T-helper 17 cell (primary cell): ENCODE measurements around the gene GRIK3. TPM values are rescaled to one million over a fixed set of nuclear protein-coding genes. Genes with fewer than 3 reads are reported as not detected.

Experiments used
- ATAC-seq: fragments of 150-1000 bp; cut with Tn5 transposase; 2 replicates; pipeline ENCODE4 v1.10.0; 2021; ENCODE audit warnings: mild to moderate bottlenecking, moderate library complexity
- DNase-seq, 3 donors: peaks; one replicate each; pipeline versions ENCODE4 v3.0.0 to v3.0.0-alpha.2; 2020 to 2021
- H3K9me3 ChIP-seq: one replicate; pipeline ENCODE4 v1.7.0; 2013; ENCODE audit warnings: low read length, mild to moderate bottlenecking; ENCODE audit not compliant: control insufficient read depth, poor library complexity, severe bottlenecking
- H3K27ac Mint-ChIP-seq: one replicate; pipeline ENCODE4 v1.8.0; 2022; ENCODE audit warnings: mild to moderate bottlenecking, moderate library complexity, mixed read lengths
- H3K27me3 Mint-ChIP-seq: one replicate; pipeline ENCODE4 v1.8.0; 2022; ENCODE audit warnings: mixed read lengths
- H3K36me3 Mint-ChIP-seq: one replicate; pipeline ENCODE4 v1.8.0; 2022; ENCODE audit warnings: low read depth, mixed read lengths
- H3K4me1 Mint-ChIP-seq: one replicate; pipeline ENCODE4 v1.8.0; 2022; ENCODE audit warnings: mild to moderate bottlenecking, mixed read lengths
- H3K4me3 Mint-ChIP-seq: one replicate; pipeline ENCODE4 v1.8.0; 2022; ENCODE audit warnings: mild to moderate bottlenecking, moderate library complexity, mixed read lengths
- total RNA-seq, 4 donors: library from RNA in 2 of 4; stranded (reverse) in 2 of 4; gene quantifications; one replicate each; pipeline ENCODE4 v1.2.3 and lab custom pipeline; 2022 to 2026

Gene GRIK3
- total RNA-seq, 2 donors from 2014 or later, result not detected

DNA sequence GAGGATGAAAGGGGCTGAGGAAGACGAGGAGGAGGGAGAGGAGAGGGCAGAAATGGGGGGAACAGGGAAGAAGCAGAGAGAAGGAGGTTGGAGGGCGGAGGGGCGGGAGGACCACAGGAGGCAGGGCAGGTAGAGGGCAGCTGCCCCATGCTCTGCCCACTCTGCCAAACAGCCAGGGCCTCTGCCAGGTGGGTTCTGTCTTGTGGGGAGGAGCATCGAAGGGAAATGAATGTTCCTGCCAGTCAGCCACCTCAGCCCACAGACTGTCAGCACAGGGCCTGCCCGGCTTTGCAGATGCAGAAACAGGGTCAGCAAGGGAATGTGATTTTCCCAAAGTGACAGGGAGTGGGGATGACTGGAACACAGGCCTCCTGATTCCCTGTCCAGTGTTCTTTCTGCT is 82.6 kb downstream of the GRIK3 start:
- DNase-seq (no peak), ATAC-seq (no peak)
- H3K27me3 Mint-ChIP-seq, result peaks cover 69% of the 10 kb centered on the region
- H3K27ac Mint-ChIP-seq, result no peak overlapping the region
- peaks cover 2% of the 10 kb centered on the region for H3K4me1 Mint-ChIP-seq
- H3K4me3 Mint-ChIP-seq, result no peak overlapping the region
- no peaks in the 10 kb centered on the region for H3K9me3 ChIP-seq
- peaks cover 3% of the 10 kb centered on the region for H3K36me3 Mint-ChIP-seq

GRCh38 chr1:36951292-36951750 is 83.0 kb downstream of the GRIK3 start:
- H3K4me3 Mint-ChIP-seq, result peak overlapping the region; percentile 66

DNA sequence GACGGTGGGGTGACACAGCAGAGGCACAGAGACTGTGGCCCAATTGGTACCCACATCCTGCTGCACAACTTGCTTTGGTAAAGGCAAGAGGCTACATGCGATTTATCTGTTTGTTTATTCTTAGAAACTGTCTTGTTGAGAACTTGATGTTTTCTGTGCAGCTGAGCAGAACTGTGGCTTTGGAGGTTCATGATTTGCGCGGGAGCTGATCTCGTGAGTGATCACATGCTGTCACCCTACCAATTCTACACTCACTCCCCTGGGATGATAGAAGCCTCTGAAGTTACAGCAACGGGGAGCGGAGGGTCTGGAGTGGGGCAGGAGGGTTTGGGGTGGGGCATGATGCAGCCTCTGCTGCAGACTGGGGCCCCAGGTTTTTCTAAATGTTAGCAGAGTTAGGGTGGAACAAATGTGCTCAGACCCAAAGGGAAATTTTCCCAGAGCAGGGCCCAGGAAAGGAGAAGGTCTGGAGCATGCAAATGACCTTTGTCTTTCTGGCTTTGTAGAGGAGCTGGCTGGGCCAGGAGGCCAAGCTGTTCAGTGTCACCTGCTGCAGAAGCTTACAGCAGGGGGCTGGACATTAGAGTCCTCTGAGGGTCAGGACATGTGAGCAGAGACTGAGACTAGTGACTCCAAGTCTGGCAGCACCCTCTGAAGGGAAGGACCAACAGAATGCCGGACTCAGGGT is 83.6 kb downstream of the GRIK3 start:
- no peak for ATAC-seq

More at GRCh38 chr1:36951292-36951750, 83.0 kb downstream of the GRIK3 start:
- peaks cover 2% of the 10 kb centered on the region for H3K4me1 Mint-ChIP-seq
- H3K27ac Mint-ChIP-seq, result no peak overlapping the region
- DNase-seq (no peak), ATAC-seq (no peak)
- H3K27me3 Mint-ChIP-seq, result peaks cover 72% of the 10 kb centered on the region
- no peaks in the 10 kb centered on the region for H3K9me3 ChIP-seq
- H3K36me3 Mint-ChIP-seq, result peaks cover 3% of the 10 kb centered on the region

GRCh38 chr1:36948606-36949005 is 85.7 kb downstream of the GRIK3 start:
- Mint-ChIP-seq H3K27ac (no peak overlapping the region), H3K27me3 (peaks cover 91% of the 10 kb centered on the region), H3K36me3 (peaks cover 3% of the 10 kb centered on the region), H3K4me3 (no peak overlapping the region), H3K4me1 (peaks cover 2% of the 10 kb centered on the region)
- no peaks in the 10 kb centered on the region for H3K9me3 ChIP-seq
- ATAC-seq (no peak), DNase-seq (no peak)

More for the DNA sequence above, 83.6 kb downstream of the GRIK3 start:
- Mint-ChIP-seq H3K4me1 (peaks cover 2% of the 10 kb centered on the region), H3K4me3 (no peak overlapping the region), H3K27ac (no peak overlapping the region), H3K36me3 (peaks cover 3% of the 10 kb centered on the region), H3K27me3 (peaks cover 78% of the 10 kb centered on the region)
- DNase-seq, result no peak
- no peaks in the 10 kb centered on the region for H3K9me3 ChIP-seq

DNA sequence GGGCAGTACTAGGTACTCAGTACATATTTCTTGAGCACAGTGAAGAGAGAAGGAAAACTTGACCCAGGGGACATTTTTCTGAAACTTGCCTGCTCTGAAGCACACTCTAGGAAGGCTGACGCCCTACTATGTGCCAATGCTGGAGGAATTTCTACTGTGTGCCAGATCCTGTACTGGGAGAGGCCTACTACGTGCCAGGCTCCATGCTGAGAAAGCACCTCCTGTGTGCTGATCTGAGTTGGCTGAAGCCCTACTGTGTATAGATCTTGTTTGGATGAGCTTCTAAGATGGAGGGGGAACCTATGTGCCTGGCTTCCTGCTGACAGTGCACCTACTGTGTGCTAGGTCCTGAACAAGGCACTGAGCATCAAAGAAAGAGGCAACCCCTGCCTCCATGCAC is 86.2 kb downstream of the GRIK3 start:
- Mint-ChIP-seq H3K36me3 (peaks cover under 1% of the 10 kb centered on the region), H3K4me3 (no peak overlapping the region), H3K27me3 (peaks cover 90% of the 10 kb centered on the region), H3K27ac (no peak overlapping the region), H3K4me1 (peaks cover 2% of the 10 kb centered on the region)
- no peak for DNase-seq
- ATAC-seq, result no peak
- H3K9me3 ChIP-seq, result no peaks in the 10 kb centered on the region

DNA sequence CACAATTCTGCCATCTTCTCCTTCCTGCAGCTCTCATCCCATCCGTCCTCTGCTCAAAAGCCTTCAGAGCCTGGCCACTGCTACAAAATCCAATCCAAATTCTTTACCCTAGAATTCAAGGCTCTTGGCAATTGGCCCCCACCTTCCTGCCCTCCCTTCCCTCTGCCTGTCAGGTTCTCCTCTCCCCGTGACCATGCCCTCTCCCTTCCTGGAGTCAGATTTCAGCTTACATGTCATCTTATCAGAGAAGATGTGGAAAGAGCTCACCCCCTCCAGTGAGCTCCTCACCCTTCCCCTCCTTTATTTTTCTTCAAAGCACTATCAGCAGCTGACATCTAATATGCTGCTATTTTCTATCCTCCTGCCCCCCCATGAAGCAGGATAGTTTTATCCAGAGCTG is 86.9 kb downstream of the GRIK3 start:
- H3K9me3 ChIP-seq, result no peaks in the 10 kb centered on the region
- peaks cover 82% of the 10 kb centered on the region for H3K27me3 Mint-ChIP-seq
- no peak overlapping the region for H3K4me3 Mint-ChIP-seq
- no peaks in the 10 kb centered on the region for H3K36me3 Mint-ChIP-seq
- H3K27ac Mint-ChIP-seq, result no peak overlapping the region
- H3K4me1 Mint-ChIP-seq, result peaks cover 2% of the 10 kb centered on the region
- ATAC-seq (no peak), DNase-seq (no peak)

DNA sequence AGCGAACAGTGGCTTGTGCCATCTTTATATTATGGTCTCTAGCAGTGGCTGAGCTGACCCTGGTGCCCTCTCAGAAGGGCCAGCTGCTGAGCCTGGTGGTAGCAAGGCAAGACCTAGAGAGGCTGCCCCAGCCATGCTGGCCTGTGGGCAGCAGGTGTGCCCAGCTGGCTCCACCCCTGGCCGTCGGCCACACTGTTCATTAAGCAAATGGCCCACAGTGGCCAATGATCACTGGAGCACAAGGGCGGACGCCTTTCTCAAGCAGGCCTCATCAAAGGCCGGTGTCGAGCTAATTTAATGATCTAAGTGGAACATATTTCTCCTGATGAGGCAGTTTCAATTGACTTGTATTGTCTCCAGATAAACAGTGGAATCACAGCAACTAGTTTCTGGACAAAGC is 89.4 kb downstream of the GRIK3 start:
- Mint-ChIP-seq H3K27me3 (peaks cover 78% of the 10 kb centered on the region), H3K27ac (no peak overlapping the region), H3K4me3 (no peak overlapping the region), H3K36me3 (no peaks in the 10 kb centered on the region), H3K4me1 (no peaks in the 10 kb centered on the region)
- DNase-seq (no peak), ATAC-seq (no peak)
- H3K9me3 ChIP-seq, result no peaks in the 10 kb centered on the region

DNA sequence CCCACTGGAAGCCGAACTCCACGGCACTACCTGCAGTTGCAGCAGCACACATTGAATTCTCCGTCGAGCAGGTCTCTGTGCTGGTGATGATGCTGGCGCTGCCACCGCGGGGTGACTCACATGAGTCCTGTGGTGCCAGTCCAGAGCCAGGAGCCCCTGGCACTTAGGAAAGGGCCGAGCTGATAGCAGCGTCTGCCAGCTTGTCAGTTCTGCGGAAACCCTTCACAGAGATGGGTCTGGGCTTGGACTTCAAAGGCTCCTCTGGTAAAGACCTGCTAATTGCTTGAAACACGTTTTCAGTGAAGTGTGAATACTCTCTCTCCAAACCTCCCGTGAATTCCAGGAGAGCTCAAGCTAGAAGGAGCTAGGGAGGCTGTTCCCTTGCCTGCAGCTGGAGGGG is 92.2 kb downstream of the GRIK3 start:
- no peaks in the 10 kb centered on the region for H3K9me3 ChIP-seq
- H3K27me3 Mint-ChIP-seq, result peaks cover 71% of the 10 kb centered on the region
- H3K4me3 Mint-ChIP-seq, result no peak overlapping the region
- no peaks in the 10 kb centered on the region for H3K36me3 Mint-ChIP-seq
- no peak overlapping the region for H3K27ac Mint-ChIP-seq
- no peaks in the 10 kb centered on the region for H3K4me1 Mint-ChIP-seq
- DNase-seq (no peak), ATAC-seq (no peak)

DNA sequence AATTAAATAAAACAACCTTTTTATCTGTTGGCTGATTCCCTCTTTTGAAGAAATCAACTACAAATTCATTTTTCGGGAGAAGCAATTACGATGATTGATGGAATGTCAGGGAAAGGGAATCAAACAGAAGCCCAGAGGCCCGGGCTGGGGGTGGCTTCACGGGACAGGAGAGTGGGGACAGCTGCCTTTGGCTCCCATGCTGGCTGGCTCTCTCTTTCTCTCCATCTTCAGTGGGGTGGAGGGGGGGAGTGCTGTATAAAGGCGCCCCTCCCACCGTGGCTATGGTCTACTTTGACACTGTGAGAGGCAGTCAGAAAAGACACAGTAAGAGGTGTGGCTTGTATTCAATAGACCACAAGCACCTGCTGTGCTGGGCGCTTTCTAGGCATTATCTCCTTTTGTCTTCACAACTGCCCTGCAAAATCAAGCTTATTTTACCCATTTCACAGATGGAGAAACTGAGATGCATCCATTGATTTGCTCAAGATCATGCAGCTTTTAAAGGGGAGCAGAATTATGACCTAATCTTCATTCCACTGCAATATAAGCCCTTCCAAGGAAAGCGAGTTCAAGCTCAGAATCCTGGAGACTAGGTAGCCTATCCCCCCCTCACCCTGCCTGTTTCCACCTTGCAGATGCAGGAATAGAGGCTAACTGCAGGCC is 92.9 kb downstream of the GRIK3 start:
- Mint-ChIP-seq H3K27me3 (peaks cover 67% of the 10 kb centered on the region), H3K4me3 (no peak overlapping the region), H3K36me3 (no peaks in the 10 kb centered on the region), H3K4me1 (no peaks in the 10 kb centered on the region), H3K27ac (no peak overlapping the region)
- H3K9me3 ChIP-seq, result no peaks in the 10 kb centered on the region
- ATAC-seq (no peak), DNase-seq (no peak)

- ATAC-seq (no peak), DNase-seq (no peak)
- no peak overlapping the region for H3K27ac Mint-ChIP-seq
- H3K9me3 ChIP-seq, result no peaks in the 10 kb centered on the region
- H3K4me3 Mint-ChIP-seq, result no peak overlapping the region
- peaks cover 41% of the 10 kb centered on the region for H3K27me3 Mint-ChIP-seq
- H3K4me1 Mint-ChIP-seq, result no peaks in the 10 kb centered on the region
- no peaks in the 10 kb centered on the region for H3K36me3 Mint-ChIP-seq
These were observed 95.5 kb downstream of the GRIK3 start for GRCh38 chr1:36938819-36939218.

- Mint-ChIP-seq H3K36me3 (no peaks in the 10 kb centered on the region), H3K27me3 (peaks cover 35% of the 10 kb centered on the region), H3K27ac (no peak overlapping the region), H3K4me3 (no peak overlapping the region), H3K4me1 (no peaks in the 10 kb centered on the region)
- DNase-seq, result no peak
- no peaks in the 10 kb centered on the region for H3K9me3 ChIP-seq
- no peak for ATAC-seq
These were observed 96.9 kb downstream of the GRIK3 start for GRCh38 chr1:36937371-36937770.

DNA sequence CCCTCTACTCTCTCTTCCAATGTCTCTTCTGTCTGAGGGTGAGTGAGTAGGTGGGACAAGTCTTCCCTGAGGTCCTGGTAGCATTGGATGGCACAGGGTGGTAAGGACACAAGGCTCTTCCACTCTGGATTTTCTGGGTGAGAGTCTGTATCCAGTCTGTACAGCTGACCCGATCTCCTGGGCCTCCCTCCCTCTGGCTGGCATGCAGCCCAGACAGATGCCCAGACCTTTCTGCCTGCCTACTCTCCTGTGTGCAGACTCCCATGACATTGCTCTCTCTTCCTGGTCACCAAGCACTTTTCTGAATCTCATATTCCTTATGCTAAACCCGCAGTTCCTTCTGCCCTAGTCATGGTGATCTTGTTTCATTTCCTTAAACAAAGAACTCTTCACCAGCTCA is 100.3 kb downstream of the GRIK3 start:
- Mint-ChIP-seq H3K36me3 (no peaks in the 10 kb centered on the region), H3K27me3 (peaks cover 9% of the 10 kb centered on the region), H3K4me3 (no peak overlapping the region), H3K27ac (no peak overlapping the region), H3K4me1 (no peaks in the 10 kb centered on the region)
- no peaks in the 10 kb centered on the region for H3K9me3 ChIP-seq
- ATAC-seq (no peak), DNase-seq (no peak)

DNA sequence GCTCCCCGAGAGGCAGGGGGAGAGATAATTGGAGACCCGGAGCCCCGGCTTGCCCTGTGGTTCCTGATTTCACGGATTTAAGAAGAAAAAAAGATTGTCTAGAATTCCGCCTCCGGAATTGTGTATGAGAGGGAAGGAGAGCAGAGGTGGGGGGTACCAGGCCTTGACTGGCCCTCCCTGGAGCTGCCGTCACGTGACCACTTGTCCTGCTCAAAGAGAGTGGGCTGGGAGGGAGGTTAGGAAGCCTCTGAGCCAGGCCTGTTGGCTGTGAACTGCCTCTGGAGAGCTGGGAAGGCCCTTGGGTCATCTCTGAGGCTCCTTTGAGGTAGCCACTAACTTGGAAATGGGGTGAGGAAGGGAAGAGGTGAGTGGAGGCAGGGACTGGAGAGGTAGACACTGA is 106.5 kb downstream of the GRIK3 start:
- DNase-seq (no peak), ATAC-seq (no peak)
- H3K4me1 Mint-ChIP-seq, result no peaks in the 10 kb centered on the region
- no peaks in the 10 kb centered on the region for H3K9me3 ChIP-seq
- no peaks in the 10 kb centered on the region for H3K36me3 Mint-ChIP-seq
- no peak overlapping the region for H3K4me3 Mint-ChIP-seq
- peaks cover 9% of the 10 kb centered on the region for H3K27me3 Mint-ChIP-seq
- no peak overlapping the region for H3K27ac Mint-ChIP-seq

GRCh38 chr1:36925251-36925650 is 109.1 kb downstream of the GRIK3 start:
- Mint-ChIP-seq H3K4me1 (no peaks in the 10 kb centered on the region), H3K27ac (no peak overlapping the region), H3K4me3 (no peak overlapping the region), H3K36me3 (no peaks in the 10 kb centered on the region), H3K27me3 (peaks cover 16% of the 10 kb centered on the region)
- no peaks in the 10 kb centered on the region for H3K9me3 ChIP-seq
- ATAC-seq (no peak), DNase-seq (no peak)
